Colonic mucosa (tissue), 4 donors: ENCODE measurements around the gene RHBDD1. TPM values are rescaled to one million over a fixed set of nuclear protein-coding genes. Genes with fewer than 3 reads are reported as not detected.

Source experiments
- DNase-seq: peaks from one replicate; pipeline ENCODE4 v3.0.0-alpha.2; 2020
- H3K27ac ChIP-seq: fragments of 200-600 bp; one replicate; pipeline ENCODE4 v1.8.0; 2021
- H3K27me3 ChIP-seq: fragments of 200-600 bp; one replicate; pipeline ENCODE4 v1.8.0; 2021
- H3K36me3 ChIP-seq: fragments of 200-600 bp; one replicate; pipeline ENCODE4 v1.8.0; 2021
- H3K4me1 ChIP-seq: fragments of 200-600 bp; one replicate; pipeline ENCODE4 v1.8.0; 2021; ENCODE audit warnings: mild to moderate bottlenecking
- H3K4me3 ChIP-seq: fragments of 200-600 bp; one replicate; pipeline ENCODE4 v1.8.0; 2021
- H3K9ac ChIP-seq, 2 donors: one replicate each; pipeline ENCODE4 v1.7.0; 2013; ENCODE audit warnings: control low read depth in 2 of 2, low read depth in 2 of 2, low read length in 2 of 2
- H3K9me3 ChIP-seq: fragments of 200-600 bp; one replicate; pipeline ENCODE4 v1.8.0; 2021
- CTCF ChIP-seq: fragments of 200-600 bp; IDR thresholded peaks from one replicate; pipeline ENCODE4 v1.8.0; 2022; ENCODE audit warnings: antibody characterized with exemption, mild to moderate bottlenecking
- intact Hi-C: fragments of 100-400 bp; cut with DNase I; formaldehyde crosslinking; loops from one replicate; pipeline ENCODE4 v1.14.1; 2022
- total RNA-seq, 2 donors: library from RNA; stranded (reverse); fragmentation: NEBNext Ultra II Directional in 1 of 2; extraction: Animal tissue kit (Norgen Biotek cat#: 25700) in 1 of 2; gene quantifications; one replicate each; pipeline ENCODE4 v1.2.1, GENCODE V29; 2021
- donor health status: healthy.
- donor health status: DM: no; HTN: no; CAD: no.
- donor health status: DM: no; HTN: no; CAD: no.

RHBDD1 gene
- total RNA-seq, 2 donors from 2014 or later: 29.9 to 31.7 TPM

GRCh38 chr2:226800941-226801784 lies 34.7 kb upstream of the RHBDD1 start:
- Histone ChIP-seq H3K36me3 (no peaks in the 10 kb centered on the region), H3K9me3 (no peaks in the 10 kb centered on the region), H3K9ac (peak overlapping the region in 1 of 2 donors; percentile 42), H3K4me1 (no peaks in the 10 kb centered on the region), H3K27ac (peak overlapping the region; percentile 83), H3K4me3 (peak overlapping the region; percentile 68), H3K27me3 (no peaks in the 10 kb centered on the region)
- intact Hi-C loops: loop anchor here (2.0 to 5.0 kb wide), 4 partner anchors 306 to 1134 kb away; no protein-coding TSS in a partner anchor
- peak; percentile 94 for DNase-seq
- TF ChIP-seq CTCF: no peak

GRCh38 chr2:226802573-226802972 lies 33.3 kb upstream of the RHBDD1 start:
- Histone ChIP-seq H3K4me1 (no peaks in the 10 kb centered on the region), H3K9me3 (no peaks in the 10 kb centered on the region), H3K9ac (no peak overlapping the region), H3K27ac (no peak overlapping the region), H3K4me3 (no peak overlapping the region), H3K36me3 (no peaks in the 10 kb centered on the region), H3K27me3 (no peaks in the 10 kb centered on the region)
- TF ChIP-seq CTCF: peak; percentile 61
- peak; percentile 31 for DNase-seq
- intact Hi-C loops: loop anchor here (5.0 kb wide), 2 partner anchors 305 to 1135 kb away; no protein-coding TSS in a partner anchor

- TF ChIP-seq CTCF: no peak
- Histone ChIP-seq H3K27ac (no peak overlapping the region), H3K9me3 (no peaks in the 10 kb centered on the region), H3K36me3 (no peaks in the 10 kb centered on the region), H3K27me3 (no peaks in the 10 kb centered on the region), H3K9ac (no peak overlapping the region), H3K4me3 (no peak overlapping the region), H3K4me1 (no peaks in the 10 kb centered on the region)
- no peak for DNase-seq
- intact Hi-C loops: loop anchor here (5.0 kb wide), 2 partner anchors 304 to 1136 kb away; no protein-coding TSS in a partner anchor
Observed at GRCh38 chr2:226803410-226803809, 32.4 kb upstream of the RHBDD1 start.

- no peaks in the 10 kb centered on the region for H3K4me1 ChIP-seq
- no peaks in the 10 kb centered on the region for H3K9me3 ChIP-seq
- intact Hi-C loops: no loop called here
- no peak for DNase-seq
- H3K27ac ChIP-seq: no peak overlapping the region
- no peak overlapping the region for H3K4me3 ChIP-seq
- H3K9ac ChIP-seq: no peak overlapping the region
- no peaks in the 10 kb centered on the region for H3K27me3 ChIP-seq
- no peaks in the 10 kb centered on the region for H3K36me3 ChIP-seq
- no peak for TF ChIP-seq CTCF
Observed at GRCh38 chr2:226813148-226813701, 22.6 kb upstream of the RHBDD1 start.

- H3K4me1 ChIP-seq: no peaks in the 10 kb centered on the region
- no peak for TF ChIP-seq CTCF
Observed at GRCh38 chr2:226818930-226819329, 16.9 kb upstream of the RHBDD1 start.

More at GRCh38 chr2:226818930-226819329, 16.9 kb upstream of the RHBDD1 start:
- intact Hi-C loops: no loop called here
- Histone ChIP-seq H3K27ac (no peak overlapping the region), H3K4me3 (no peak overlapping the region), H3K36me3 (no peaks in the 10 kb centered on the region), H3K27me3 (no peaks in the 10 kb centered on the region), H3K9ac (no peak overlapping the region), H3K9me3 (no peaks in the 10 kb centered on the region)
- DNase-seq: no peak
